HG03460 (cell line): ENCODE results near the gene PTH.

Source experiments
- ATAC-seq: cut with Tn5 transposase; IDR thresholded peaks from one replicate; pipeline ENCODE4 v1.9.1; 2021; ENCODE audit not compliant: unreplicated experiment

PTH gene

GRCh38 chr11:13450832-13451397 lies 44.9 kb downstream of the PTH start:
- ATAC-seq: no peak

GRCh38 chr11:13449522-13449921 lies 46.3 kb downstream of the PTH start:
- ATAC-seq: no peak

- no peak for ATAC-seq
These were observed 46.9 kb downstream of the PTH start for GRCh38 chr11:13448876-13449275.

GRCh38 chr11:13446444-13446843 lies 49.4 kb downstream of the PTH start:
- no peak for ATAC-seq

GRCh38 chr11:13445588-13445987 lies 50.2 kb downstream of the PTH start:
- no peak for ATAC-seq
